Panc1 (cell line): ENCODE measurements around the gene SLC35F4. TPM values are rescaled to one million over a fixed set of nuclear protein-coding genes. Genes with fewer than 3 reads are reported as not detected.

Source experiments
- ATAC-seq: fragments of 200-7000 bp; cut with Tn5 transposase; 2 replicates; pipeline ENCODE4 v1.9.1; 2020; ENCODE audit warnings: mild to moderate bottlenecking, moderate library complexity
- BruUV-seq: library from RNA; stranded (reverse); fragments of 400-500 nt; replicated peaks from 2 replicates; lab custom pipeline; 2021; lab: Mats Ljungman, UMichigan
- CTCF ChIA-PET: fragments of 300-600 bp; sonication (Branson Sonifier 250); formaldehyde crosslinking; loops from one replicate; lab custom pipeline; 2022; ENCODE audit warnings: antibody characterized with exemption; lab: Charles Lee
- POLR2A ChIA-PET: fragments of 300-600 bp; sonication (Branson Sonifier 250); formaldehyde crosslinking; loops from one replicate; lab custom pipeline; 2022; ENCODE audit warnings: antibody characterized with exemption; lab: Charles Lee
- DNase-seq: peaks from one replicate; pipeline ENCODE4 v3.0.0-alpha.2; 2010; ENCODE audit warnings: low read depth, low spot score
- H3K27ac ChIP-seq: 2 replicates; pipeline ENCODE4 v1.5.1; 2011; ENCODE audit warnings: mild to moderate bottlenecking, low read length, inconsistent platforms
- H3K27me3 ChIP-seq: fragments of 200-500 bp; sonication (Bioruptor generic); 2 replicates; pipeline ENCODE4 v1.6.0; 2014; ENCODE audit warnings: low read length, inconsistent platforms; ENCODE audit not compliant: control insufficient read depth, insufficient read depth
- H3K36me3 ChIP-seq: fragments of 200-500 bp; sonication (Bioruptor generic); 2 replicates; pipeline ENCODE4 v1.5.1; 2014; ENCODE audit warnings: inconsistent platforms, mild to moderate bottlenecking, low read length, moderate library complexity; ENCODE audit not compliant: control insufficient read depth, insufficient read depth
- H3K4me1 ChIP-seq: 2 replicates; pipeline ENCODE4 v1.5.1; 2011; ENCODE audit warnings: inconsistent platforms, mild to moderate bottlenecking, low read length, moderate library complexity; ENCODE audit not compliant: control insufficient read depth, insufficient read depth
- H3K4me3 ChIP-seq, 2 experiments: 2 replicates each; pipeline ENCODE4 v1.5.1; 2011 to 2012; ENCODE audit warnings: low read depth in 2 of 2, low read length in 2 of 2, mild to moderate bottlenecking in 2 of 2, inconsistent platforms in 1 of 2, moderate library complexity in 1 of 2
- H3K9me3 ChIP-seq: fragments of 200-500 bp; sonication (Bioruptor generic); 2 replicates; pipeline ENCODE4 v1.5.1; 2014; ENCODE audit warnings: low read depth, mild to moderate bottlenecking, inconsistent platforms, low read length, moderate library complexity; ENCODE audit not compliant: control insufficient read depth, insufficient read depth
- CTCF ChIP-seq: fragments of 450-650 bp; IDR thresholded peaks from 2 replicates; pipeline ENCODE4 v1.5.1; 2017; ENCODE audit warnings: mild to moderate bottlenecking
- POLR2AphosphoS5 ChIP-seq: IDR thresholded peaks from 2 replicates; pipeline ENCODE4 v1.6.1; 2012; ENCODE audit warnings: mild to moderate bottlenecking, low read depth, low read length, moderate library complexity
- REST ChIP-seq, 2 experiments: IDR thresholded peaks; 2 replicates each; pipeline ENCODE4 v1.6.1; 2011 to 2012; ENCODE audit warnings: low read depth in 2 of 2, control low read depth in 1 of 2, low read length in 1 of 2, mild to moderate bottlenecking in 1 of 2, moderate library complexity in 1 of 2; ENCODE audit not compliant: insufficient read depth in 1 of 2
- SIN3A ChIP-seq: IDR thresholded peaks from 2 replicates; pipeline ENCODE4 v1.6.1; 2012; ENCODE audit warnings: low read depth, mild to moderate bottlenecking, low read length, moderate library complexity, borderline replicate concordance; ENCODE audit not compliant: insufficient read depth
- TCF7L2 ChIP-seq: IDR thresholded peaks from 2 replicates; pipeline ENCODE4 v1.6.1; 2011; ENCODE audit warnings: mild to moderate bottlenecking, low read depth, low read length, inconsistent platforms
- in situ Hi-C: cut with HindIII; loops from 2 replicates; pipeline ENCODE4 v1.10.0; 2016; ENCODE audit warnings: low sequenced_read_pairs, low pct_unique_long_range_greater_than_20kb
- intact Hi-C: fragments of 100-400 bp; cut with micrococcal nuclease; formaldehyde crosslinking; loops from one replicate; pipeline ENCODE4 v1.10.0; 2022; ENCODE audit not compliant: unreplicated experiment
- total RNA-seq: library from RNA; stranded (reverse); gene quantifications from one replicate; pipeline ENCODE4 v1.2.1, GENCODE V29; 2021; ENCODE audit not compliant: unreplicated experiment

The SLC35F4 gene
- total RNA-seq, 1 experiment from 2014 or later, result not detected

GRCh38 chr14:57549016-57549564, 316.8 kb downstream of the SLC35F4 start:
- in situ Hi-C loops, result no loop called here
- Histone ChIP-seq H3K36me3 (no peaks in the 10 kb centered on the region), H3K27ac (no peak overlapping the region), H3K9me3 (no peaks in the 10 kb centered on the region; the same call in 1 of the 2 replicates), H3K27me3 (no peaks in the 10 kb centered on the region), H3K4me3 (no peak overlapping the region), H3K4me1 (no peaks in the 10 kb centered on the region)
- ATAC-seq (no peak), DNase-seq (no peak)
- ChIA-PET CTCF (no interaction called here), POLR2A (no interaction called here)
- BruUV-seq, result no TSS peak
- TF ChIP-seq POLR2AphosphoS5 (no peak), REST (IDR thresholded peaks at IDR 0.05; ENCODE audit: insufficient read depth in 1 of 2, low read depth in 2 of 2, low read length in 1 of 2) (no peak), CTCF (no peak), SIN3A (no peak), TCF7L2 (no peak)
- intact Hi-C loops, result no loop called here

- CTCF ChIA-PET, result no interaction called here
These were observed 318.8 kb downstream of the SLC35F4 start for GRCh38 chr14:57547131-57547530.

More at GRCh38 chr14:57547131-57547530, 318.8 kb downstream of the SLC35F4 start:
- intact Hi-C loops, result no loop called here
- DNase-seq (no peak), ATAC-seq (no peak)
- in situ Hi-C loops, result no loop called here
- no peaks in the 10 kb centered on the region for H3K27me3 ChIP-seq
- no peak overlapping the region for H3K4me3 ChIP-seq
- no peaks in the 10 kb centered on the region for H3K36me3 ChIP-seq
- H3K9me3 ChIP-seq, result no peaks in the 10 kb centered on the region
- TF ChIP-seq POLR2AphosphoS5, result no peak
- no peak for TF ChIP-seq SIN3A
- no peak for TF ChIP-seq CTCF
- no peak for TF ChIP-seq REST (IDR thresholded peaks at IDR 0.05; ENCODE audit: insufficient read depth in 1 of 2, low read depth in 2 of 2, low read length in 1 of 2)
- no peak for TF ChIP-seq TCF7L2
- no TSS peak for BruUV-seq
- H3K27ac ChIP-seq, result no peak overlapping the region
- POLR2A ChIA-PET, result no interaction called here
- no peaks in the 10 kb centered on the region for H3K4me1 ChIP-seq
